NCI-H524 (cell line): ENCODE measurements around the gene CMIP.
A peak's percentile ranks its signal among the peaks of the same experiment; 100 is the strongest.
"Not testable (repeated sequence)": the region's sequence is repeated elsewhere in the genome, so short reads cannot be mapped to it uniquely, and the experiment has no call there.

Experiments used
- DNase-seq, 2 experiments: peaks; one replicate each; lab custom pipeline; 2025; lab: John Stamatoyannopoulos, UW

CMIP gene

DNA sequence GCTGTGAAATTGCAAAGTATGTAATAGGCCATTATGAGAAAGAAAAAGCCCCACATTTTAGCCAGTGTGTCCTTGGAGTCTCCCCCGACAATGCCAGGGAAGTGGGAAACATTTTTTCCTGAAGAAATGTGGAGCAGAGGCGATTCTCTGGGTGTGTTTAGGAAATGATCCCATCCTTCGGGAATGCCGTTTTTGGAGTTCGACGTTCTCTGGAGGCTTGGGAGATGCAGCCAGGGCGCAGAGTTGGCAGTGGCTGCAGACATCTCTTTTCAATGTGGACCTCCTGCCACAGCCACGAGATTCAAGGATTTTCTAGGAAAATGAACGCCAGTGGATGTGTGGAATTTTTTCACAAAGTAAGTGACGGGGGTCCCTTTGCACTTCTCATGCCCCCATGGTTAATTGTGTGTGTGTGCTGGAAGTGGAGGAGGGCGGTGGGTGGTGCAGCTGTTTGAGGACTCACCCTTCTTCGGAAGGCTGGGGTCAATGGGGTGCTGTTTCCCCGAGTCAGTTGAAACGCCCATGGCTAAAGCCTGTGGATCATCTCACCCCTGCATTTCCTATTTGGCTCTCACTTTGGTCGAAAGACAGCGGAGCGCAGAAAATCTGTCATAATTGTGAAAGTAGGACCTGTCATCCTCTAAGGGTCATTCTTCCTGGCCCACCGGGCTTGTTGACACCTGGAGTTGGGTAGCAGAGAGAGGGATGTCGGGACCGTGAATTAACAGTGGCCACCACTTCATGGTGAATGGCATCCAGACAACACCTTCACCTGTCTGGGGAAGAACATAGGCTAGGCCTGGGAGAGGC lies 73.2 kb downstream of the CMIP start:
- DNase-seq: no peak

DNA sequence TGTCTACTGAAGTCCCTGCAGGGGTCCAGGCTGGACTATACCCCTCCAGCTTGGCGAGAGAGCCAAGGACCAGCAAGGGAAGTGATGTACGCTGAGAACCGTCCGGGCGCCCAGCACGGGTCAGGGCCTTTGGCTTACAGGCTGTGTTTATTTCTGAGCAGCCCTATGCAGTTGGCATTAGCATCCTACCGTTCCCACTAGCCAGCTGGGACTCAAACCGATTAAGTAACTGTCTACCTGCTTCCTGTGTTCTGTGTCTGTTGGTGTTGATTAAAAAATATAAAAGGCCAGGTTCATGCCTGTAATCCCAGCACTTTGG lies 73.8 kb downstream of the CMIP start:
- DNase-seq: no peak

DNA sequence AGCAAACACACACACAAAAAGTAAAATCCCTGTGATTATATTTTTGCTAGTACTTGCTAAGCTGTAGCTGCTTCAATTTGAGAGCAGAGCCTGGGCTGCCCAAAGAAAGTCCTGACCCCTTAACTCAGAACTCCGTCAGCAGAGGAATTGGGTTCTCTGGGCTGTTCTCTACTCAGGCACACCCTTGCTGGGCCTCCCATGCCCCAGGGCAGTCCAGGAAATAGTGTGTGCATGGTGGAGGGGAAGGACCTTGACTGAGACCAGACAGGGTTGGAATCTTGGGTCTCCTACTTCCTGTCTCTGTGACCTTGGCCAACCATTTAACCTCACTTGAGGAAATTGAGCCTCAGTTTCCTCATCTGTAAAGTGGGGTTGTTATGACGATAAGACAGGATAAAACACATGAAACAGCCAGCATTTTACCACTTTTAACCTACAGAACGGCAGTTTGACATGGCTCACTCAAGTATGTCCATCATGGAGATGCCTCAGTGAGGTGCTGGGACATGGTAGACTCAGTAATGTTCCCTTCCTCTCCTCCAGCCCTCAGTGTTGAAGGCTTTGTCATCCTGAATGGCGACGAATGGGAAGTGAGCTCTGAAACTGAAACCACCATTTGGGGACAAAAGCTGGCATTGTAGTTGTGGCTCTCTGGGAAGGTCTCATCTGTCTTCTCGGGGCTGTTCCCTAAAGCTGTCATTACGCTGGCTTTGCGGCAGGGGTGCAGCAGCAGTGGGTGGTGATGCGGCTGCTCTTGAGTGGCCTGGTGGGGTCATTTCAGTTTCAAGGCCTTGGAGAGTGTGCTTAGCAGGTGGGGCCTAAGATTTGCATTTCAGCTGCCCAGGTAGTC lies 74.9 kb downstream of the CMIP start:
- no peak for DNase-seq

DNA sequence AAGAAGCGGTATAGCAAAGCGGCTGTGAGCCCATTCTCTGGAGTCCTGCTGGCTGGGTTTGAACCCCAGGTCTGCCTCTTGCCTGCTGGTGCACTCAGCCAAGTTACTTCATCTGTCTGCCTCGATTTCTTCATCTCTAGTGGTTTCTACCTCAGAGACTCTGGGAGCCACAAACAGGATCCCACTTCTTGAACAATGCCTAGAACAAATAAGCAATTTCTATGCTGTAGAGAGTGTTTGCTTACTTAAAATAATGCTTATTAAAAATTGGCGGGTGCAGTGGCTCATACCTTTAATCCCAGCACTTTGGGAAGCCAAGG lies 75.5 kb downstream of the CMIP start:
- no peak for DNase-seq

DNA sequence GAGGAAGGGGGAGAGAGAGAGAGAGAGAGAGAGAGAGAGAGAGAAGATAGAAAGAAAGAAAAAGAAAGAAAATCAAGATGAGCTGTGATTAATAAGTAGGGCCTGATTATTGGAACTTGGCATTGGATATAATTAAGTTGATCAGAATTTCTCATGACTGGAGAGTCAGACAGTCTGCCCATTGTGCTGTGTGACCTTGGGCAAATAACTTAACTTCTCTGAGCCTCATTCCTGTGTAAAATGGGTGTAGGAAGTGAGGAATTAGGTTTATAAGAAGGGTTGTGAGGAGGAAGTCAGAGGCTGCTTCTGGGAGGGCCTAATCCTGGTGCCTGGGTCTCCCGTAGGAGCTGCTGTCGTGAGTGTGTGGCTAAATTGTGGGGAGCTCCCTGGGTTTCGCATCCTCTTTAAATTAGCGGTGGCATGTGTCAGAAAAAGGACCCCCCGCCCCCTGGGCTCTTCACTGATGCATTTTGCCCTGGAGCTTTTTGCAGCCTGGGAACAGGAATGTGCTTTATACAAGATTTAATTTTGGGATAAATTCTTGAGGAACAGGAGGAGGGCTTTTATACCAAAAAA lies 76.0 kb downstream of the CMIP start:
- DNase-seq: no peak

DNA sequence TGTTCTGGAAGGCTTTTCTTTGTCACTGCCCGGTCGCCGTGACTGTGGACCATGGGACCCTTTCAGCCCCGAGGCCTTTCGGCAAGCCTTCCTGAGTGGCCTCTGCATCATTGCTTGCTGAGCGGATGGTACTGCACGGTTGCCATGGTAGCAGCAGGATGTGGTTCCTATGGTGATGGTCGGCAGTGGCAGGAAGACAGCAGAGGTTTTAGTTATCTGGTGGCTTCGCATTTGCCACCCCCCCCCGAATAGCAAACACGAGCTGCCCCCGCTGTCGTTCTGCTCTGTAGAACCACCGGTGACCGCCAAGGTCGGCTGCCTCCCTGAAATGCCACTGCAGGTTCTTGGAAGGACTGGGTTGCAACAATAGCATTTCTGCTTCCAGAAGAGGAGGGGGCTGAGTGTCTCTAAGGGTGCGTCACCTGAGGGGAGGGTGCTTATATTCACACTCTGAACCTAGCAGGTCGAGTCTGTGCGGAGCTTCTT lies 76.6 kb downstream of the CMIP start:
- peak in 1 of 2 experiments; percentile 35 for DNase-seq

DNA sequence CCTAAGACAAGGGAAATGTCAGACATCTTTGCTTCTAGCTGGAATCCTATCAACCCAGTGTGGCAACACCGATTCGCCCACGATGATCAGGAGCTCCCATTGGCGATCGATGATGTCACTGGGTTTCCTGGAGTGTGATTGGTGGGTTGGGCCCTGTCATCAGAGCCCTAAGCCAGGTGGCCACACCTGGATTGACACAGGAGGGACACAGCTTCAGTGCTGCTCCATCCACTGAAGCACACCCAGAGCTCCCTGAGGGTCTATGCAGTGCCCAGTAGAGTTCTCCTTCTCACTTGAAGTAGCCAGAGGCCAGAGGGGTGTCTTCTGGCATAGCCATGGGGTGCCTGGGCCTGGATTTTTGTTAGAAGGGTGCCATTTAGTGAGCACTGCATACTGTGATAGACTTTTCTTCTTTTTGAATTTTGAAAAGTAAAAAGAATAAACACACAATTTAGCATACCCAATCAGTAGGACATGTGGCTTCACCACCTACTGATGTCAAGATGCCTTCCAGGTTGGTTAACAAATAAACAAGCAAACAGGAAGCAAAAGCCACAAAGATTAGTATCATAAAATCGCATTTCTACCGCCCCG lies 77.6 kb downstream of the CMIP start:
- no peak for DNase-seq

DNA sequence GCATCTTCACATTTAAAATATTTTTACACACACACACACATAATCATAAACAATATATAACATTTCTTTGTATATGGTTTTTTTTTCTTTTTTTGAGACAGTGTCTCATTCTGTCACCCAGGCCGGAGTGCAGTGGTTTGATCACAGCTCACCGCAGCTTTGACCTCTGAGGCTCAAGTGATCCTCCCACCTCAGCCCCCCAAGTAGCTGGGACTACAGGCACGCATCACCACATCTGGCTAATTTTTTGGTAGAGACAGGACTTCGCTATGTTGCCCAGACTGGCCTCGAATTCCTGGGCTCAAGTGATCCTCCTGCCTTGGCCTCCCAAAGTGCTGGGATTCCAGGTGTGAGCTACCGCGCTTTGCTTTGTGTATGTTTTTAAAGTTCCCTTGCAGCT lies 78.2 kb downstream of the CMIP start:
- not testable (repeated sequence) for DNase-seq

DNA sequence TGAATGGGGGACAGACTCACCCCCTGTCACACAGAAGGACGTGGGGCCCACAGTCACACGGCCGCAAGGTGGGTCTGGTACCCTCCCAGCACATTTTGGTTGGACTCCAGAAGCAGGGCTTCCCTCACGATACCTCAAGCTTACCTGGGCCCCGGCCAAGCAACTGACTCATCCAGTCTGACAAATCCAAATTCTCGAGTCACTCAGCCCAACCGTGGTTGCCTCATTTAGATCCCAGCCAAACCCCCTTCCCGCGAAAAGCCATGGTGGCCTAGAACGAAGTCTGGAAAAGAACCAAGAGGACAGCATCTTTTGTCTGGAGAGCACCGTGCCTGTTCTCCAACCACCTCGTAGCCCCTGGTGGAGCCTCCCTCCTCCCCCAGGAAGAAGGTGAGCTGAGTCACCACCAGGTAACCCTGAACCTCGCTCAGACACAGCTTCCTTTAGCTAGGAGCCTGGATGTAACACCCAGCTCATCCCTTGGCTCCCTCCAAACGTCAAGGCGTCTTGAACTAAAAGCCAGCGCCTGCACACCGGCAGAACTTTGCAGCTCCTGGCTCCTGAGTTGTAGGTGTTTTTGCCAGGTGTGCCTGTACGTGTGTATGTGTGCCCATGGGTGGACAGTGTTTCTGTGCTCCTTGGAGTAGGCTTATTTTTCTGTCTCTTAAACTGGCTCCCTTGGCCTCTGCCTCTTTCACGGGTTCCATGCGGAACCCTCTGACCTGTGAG lies 78.9 kb downstream of the CMIP start:
- no peak for DNase-seq

DNA sequence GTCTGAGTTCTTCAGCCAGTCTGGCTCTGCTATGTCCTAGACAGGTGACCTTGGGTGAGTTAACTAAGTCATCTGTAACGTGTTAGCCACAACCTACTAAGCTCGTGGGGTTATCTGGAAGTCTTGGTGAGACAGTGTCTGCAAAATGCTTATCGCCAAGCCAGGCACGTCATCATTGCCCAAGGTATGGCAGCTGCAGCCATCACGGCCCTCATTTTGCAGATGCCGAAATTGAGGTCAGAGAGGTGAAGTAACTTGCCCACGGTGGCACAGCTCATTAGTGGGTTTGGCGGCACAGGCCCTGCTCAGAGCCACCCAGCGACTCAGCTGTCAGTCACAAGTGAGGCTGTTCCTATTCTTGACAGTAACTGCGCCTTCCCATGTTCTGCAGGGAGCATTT lies 79.8 kb downstream of the CMIP start:
- no peak for DNase-seq

DNA sequence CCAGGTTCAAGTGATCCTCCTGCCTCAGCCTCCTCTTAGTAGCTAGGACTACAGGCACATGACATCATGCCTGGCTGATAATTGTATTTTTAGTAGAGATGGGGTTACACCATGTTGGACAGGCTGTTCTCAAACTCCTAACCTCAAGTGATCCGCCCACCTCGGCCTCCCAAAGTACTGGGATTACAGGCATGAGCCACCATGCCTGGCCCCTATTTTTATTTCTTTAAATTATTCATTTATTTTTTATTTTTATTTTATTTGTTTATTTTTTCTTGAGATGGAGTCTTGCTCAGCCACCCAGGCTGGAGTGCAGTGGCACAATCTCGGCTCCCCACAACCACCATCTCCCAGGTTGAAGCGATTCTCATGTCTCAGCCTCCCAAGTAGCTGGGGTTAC lies 80.3 kb downstream of the CMIP start:
- DNase-seq: not testable (repeated sequence)

DNA sequence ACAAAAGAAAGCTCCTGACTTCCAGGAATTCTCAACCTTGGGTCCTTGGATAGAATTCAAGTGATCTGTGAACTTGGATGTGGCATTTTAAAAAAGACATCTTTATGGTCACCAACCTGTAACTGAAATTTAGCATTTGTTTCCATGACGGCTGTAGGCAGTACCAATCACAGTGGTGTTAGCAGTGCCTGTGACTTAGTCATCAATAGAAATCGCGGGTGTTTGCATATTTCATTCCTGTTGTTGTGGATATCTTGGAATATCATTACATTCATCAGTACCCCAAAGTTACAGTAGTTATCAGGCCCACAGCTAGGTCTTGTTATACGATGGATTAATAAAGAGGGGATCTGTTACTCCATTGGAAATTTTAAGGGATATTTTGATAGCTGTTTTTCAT lies 81.6 kb downstream of the CMIP start:
- no peak for DNase-seq

DNA sequence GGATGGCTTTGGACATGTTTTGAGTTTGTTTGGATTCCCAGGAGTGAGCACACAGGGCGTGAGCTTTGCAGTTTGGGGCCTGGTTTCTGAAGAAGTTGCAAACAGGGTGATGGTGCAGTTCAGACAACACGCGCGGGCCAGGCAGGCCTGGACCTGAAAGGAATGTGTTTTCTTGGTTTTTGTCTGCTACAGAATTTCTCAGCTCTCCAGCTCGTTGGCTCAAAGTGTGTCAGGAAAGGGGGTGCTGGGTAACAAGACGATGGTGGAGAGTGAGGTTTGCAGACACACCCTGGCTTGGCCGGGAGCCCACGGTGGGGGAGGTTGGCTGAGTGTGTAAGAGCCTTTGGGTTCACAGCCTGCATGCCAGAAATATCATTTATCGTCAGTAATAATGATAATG lies 82.3 kb downstream of the CMIP start:
- no peak for DNase-seq

DNA sequence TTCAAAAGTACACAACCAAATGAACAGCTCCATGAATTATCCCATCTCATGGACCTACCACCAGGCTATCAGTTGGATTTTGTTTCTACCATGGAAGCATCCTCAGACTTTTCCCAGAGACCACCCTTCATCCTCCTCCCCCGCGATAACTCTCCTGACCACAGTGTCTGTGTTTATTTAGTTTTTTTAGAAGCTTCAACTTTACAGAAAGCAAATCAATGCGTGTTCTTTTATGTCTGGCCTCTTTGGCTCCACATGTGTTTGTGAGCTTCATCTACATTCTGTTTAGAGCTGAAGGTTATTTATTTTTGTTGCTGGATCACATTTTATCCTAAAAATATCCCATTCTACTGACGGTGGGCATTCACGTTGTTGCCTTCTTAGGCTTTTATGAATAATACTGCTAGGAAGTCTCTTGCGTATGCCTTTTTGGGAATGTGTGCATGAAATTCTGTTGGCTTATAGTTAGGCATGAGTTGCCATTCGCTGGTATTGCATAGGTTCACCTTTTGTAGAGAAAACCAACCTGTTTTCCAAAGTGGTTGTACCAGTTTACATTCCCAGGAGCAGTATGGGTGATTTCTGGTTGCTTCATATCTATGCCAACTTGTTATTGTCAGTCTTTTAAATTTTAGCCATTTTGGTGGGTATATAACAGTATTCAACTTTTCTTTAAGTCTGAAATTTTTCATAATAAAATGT lies 83.0 kb downstream of the CMIP start:
- no peak for DNase-seq

DNA sequence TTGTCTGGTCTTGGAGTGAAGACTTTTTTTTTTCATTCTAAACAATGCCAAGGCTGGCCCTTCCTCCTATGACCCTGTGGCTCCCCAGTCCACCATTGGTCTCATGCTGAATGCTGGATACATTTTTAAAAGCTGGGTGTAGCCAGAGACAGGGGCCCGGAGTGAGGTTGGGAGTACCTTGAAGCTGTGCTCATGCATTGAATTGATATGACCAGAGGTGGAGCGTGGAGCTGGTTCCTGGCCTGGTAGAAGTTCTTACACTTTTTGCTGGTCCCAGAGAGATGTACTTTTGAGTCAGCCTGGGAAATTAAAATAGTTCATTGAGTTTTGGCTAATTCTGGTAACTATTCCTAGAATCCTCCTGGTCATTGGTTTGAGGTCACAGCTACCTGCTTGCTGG lies 83.6 kb downstream of the CMIP start:
- no peak for DNase-seq

DNA sequence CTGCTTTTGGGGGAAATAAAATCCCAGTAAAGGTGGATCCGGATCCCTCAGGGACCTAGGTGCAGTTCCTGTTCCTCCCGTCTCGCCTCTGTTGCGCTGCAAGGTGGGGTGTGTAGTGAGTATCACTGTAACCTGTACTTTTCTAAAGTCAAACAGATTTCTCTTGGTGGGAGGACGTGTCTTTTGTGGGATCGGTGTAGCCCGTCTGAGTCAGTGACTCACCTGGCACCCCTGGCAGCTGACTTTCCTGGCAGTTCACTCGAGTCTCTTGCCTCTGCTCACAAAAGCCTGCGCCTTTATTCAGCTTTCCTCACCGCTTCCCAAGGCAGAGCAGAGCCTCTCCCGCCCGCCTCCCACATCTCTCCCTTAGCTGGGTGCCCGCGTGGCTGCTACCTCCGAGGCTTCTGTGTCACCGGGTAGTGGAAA lies 85.7 kb downstream of the CMIP start:
- no peak for DNase-seq

DNA sequence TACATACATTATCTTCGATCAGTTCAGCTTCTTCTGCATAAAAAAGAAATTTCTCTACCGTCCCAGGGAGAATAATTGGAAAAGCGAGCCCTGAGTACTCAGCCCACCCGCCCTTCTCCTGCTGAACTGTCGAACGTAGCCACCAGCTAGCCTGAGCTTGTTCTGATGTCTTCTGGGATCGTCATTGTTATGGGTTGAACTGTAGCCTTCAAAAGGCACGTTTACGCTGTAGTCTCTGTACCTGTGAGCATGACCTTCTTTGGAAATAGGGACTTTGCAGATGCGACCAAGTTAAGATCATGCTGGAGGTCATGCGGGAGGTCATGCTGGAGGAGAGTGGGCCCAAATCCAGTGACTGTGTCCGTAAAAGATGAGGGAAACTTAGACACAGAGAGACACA lies 86.2 kb downstream of the CMIP start:
- DNase-seq: no peak

DNA sequence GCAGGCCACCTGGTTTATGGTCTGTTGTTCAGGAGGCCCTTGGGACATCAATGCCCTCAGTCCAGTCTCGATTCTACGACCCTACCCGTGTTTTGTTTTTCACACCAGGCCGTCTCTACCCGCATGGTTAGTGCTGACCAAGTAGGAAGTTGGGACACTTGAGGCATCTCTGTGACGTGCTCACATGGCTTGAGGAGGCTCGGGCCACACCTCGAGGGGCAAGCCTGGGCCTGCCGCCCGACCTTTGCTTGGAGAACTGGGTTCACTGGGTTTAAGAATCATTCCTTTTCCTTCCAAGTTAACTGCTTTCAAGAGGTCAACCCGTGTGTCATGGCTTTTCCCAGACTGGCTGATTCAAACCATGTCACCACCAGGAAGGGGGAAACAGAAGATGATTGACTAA lies 86.8 kb downstream of the CMIP start:
- DNase-seq: no peak

DNA sequence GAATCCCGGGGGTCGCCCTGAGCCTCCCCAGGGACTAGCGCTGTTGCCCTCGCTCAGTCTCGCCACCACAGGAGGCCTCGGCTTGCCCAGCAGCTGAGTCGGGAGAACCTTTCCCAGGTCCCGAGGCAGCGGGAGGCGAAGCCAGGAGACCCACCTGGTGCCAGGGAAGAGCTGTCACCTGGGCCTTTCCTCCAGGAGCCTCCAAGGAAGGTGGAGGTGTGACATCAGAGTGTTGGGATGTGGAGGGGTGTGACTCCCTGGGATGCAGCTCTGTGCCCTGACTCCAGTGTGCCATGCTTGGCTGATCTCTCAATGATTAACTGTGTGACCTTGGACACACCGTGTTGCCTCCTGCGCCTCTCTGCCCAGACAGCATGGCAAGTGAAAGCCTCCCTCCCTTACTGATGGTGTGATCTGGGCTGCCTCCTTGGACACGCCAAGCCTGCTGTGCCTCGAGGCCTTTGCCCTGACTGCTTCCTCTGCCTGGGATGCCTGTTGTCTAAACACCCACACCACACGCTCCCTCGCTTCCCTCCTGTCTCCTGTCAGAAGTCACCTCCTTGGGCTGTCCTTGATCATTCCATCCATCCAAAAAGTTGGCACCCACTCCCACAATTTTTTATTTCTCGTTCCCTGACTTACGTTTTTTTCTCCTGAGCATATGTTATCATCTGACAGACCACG lies 88.0 kb downstream of the CMIP start:
- no peak for DNase-seq

DNA sequence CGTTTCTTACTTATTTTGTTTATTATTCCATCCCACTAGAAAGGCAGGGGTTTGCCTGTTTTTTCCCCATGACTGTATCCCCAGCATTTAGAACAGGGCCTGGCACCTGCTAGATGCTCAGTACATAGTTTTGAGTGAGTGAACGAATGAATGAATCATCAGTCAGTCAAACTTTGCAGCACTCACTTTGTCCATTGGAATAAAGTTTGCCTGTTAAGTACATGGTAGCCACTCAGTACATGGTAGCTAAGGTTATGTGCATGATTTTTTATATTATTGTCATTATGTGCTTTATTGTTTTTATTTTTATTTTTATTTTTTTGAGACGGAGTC lies 88.5 kb downstream of the CMIP start:
- no peak for DNase-seq
